CD4-positive, alpha-beta T cell treated with Interleukin-21 for 1 hour (primary cell): Measurements from ENCODE around the gene EPB41L4A.
"Not testable (repeated sequence)": the region's sequence is repeated elsewhere in the genome, so short reads cannot be mapped to it uniquely, and the experiment has no call there.

ENCODE experiments used
- DNase-seq: peaks from one replicate; pipeline ENCODE4 v3.0.0-alpha.2; 2020

EPB41L4A gene

GRCh38 chr5:112419164-112419985 is at the start of gene EPB41L4A:
EPB41L4A (minus strand) TSS chr5:112419277; CDS start chr5:112419039, 238 bp downstream.
- no peak for DNase-seq

DNA sequence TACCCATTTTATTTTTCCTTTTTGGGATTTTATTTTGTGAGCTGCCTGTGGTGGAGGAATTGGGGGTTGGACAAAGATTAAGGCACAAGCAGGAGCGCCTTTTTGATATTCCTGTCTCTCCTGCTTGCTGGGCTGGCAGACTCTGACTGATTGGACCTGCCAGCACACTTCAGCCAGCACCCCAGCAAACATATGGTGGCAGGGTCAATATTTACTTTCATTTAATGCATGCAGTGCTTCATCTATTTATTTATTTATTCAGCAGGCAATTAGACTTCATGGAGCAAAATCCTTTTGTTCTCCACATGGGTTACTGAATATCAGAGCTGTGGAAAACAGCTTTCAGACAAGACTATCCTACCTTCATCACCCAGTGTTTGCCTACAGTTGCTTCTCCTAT is 48.4 kb upstream of the EPB41L4A start:
- DNase-seq = no peak

DNA sequence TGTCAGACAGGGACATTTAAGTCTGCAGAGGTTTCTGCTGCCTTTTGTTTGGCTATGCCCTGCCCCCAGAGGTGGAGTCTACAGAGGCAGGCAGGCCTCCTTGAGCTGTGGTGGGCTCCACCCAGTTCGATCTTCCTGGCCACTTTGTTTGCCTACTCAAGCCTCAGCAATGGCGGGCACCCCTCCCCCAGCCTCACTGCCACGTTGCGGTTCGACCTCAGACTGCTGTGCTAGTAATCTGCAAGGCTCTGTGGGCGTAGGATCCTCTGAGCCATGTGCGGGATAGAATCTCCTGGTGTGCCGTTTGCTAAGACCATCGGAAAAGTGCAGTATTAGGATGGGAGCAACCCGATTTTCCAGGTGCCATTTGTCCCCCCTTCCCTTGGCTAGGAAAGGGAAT is 47.2 kb upstream of the EPB41L4A start:
- DNase-seq = not testable (repeated sequence)

GRCh38 chr5:112447187-112447760 is 28.2 kb upstream of the EPB41L4A start:
- DNase-seq = not testable (repeated sequence)

GRCh38 chr5:112445626-112446350 is 26.7 kb upstream of the EPB41L4A start:
- no peak for DNase-seq

GRCh38 chr5:112443932-112444331 is 24.9 kb upstream of the EPB41L4A start:
- DNase-seq = not testable (repeated sequence)

DNA sequence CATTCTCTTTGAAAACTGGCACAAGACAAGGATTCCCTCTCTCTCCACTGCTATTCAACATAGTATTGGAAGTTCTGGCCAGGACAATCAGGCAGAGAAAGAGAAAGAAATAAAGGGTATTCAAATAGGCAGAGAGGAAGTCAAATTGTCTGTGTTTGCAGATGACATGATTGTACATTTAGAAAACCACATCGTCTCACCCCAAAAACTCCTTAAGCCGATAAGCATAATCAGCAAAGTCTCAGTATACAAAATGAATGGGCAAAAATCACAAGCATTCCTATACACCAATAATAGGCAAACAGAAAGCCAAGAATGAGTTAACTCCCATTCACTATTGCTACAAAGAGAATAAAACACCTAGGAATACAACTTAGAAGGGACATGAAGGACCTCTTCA is 21.0 kb upstream of the EPB41L4A start:
- no peak for DNase-seq

- no peak for DNase-seq
Measured at GRCh38 chr5:112436144-112436543, 17.1 kb upstream of the EPB41L4A start.

GRCh38 chr5:112434641-112435040 is 15.6 kb upstream of the EPB41L4A start:
- DNase-seq = no peak

DNA sequence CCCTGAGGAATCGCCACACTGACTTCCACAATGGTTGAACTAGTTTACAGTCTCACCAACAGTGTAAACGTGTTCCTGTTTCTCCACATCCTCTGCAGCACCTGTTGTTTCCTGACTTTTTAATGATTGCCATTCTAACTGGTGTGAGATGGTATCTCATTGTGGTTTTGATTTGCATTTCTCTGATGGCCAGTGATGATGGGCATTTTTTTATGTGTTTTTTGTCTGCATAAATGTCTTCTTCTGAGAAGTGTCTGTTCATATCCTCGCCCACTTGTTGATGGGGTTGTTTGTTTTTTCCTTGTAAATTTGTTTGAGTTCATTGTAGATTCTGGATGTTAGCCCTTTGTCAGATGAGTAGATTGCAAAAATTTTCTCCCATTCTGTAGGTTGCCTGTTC is 7.1 kb upstream of the EPB41L4A start:
- DNase-seq = not testable (repeated sequence)

- peak; percentile 46 for DNase-seq
Measured at GRCh38 chr5:112419986-112420864, 1.1 kb upstream of the EPB41L4A start.

GRCh38 chr5:112418659-112419163 is 366 bp downstream of the EPB41L4A start:
- no peak for DNase-seq

DNA sequence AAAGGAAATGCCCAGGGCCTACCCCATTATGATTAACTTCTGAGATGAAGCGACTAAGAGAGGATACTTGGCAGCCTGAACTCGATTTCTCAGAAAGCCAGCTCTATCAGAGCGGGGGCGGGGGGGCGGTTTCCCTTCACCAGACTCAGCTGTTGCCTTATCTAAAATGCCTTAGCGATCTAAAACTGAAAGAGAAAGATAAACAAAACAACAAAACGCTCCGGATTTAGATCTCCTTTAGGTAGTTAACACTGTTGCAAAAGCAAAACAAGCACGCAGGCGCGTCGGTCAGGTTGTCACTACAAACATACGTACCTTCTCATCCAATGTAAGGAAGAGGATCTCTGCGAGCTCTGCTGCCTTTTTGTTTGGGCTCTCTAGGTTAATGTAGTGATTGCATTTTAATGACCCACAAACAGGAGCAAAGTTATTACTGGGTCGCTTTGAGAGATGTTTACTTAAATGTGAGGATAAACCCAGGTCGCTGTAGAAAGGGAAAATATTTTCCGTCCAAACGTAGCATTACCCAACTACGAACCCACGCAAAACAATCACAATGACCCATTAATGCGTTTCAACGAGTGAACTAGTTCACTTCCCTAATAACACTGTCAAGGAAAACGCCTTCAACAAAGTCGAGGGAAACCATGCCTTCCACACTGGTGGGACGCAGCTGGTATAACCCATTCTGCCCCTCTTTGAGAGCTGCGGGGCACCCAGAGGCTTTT is 982 bp downstream of the EPB41L4A start:
- peak; percentile 60 for DNase-seq

- no peak for DNase-seq
Measured at GRCh38 chr5:112415552-112415951, 3.5 kb downstream of the EPB41L4A start.

DNA sequence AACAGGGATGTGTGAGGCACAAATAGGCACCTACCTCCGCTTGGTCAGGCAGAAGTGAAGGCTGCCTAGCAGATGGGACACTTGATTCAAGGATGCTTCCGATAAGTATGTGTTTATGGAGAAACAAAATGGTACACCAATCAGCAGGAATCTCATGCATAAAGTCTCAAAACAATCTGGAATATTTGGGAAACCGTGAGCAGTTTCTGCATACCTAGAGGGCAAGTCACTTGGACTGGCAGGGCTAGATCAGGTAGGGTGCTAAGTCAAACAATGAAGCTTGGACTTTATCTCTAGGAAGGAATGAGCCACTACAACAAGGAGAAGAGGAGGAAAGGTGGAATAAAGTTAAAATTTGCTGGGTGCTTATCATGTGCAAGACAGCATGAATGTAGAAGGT is 5.5 kb downstream of the EPB41L4A start:
- no peak for DNase-seq

GRCh38 chr5:112412346-112412745 is 6.7 kb downstream of the EPB41L4A start:
- DNase-seq = no peak

GRCh38 chr5:112411903-112412302 is 7.2 kb downstream of the EPB41L4A start:
- no peak for DNase-seq

DNA sequence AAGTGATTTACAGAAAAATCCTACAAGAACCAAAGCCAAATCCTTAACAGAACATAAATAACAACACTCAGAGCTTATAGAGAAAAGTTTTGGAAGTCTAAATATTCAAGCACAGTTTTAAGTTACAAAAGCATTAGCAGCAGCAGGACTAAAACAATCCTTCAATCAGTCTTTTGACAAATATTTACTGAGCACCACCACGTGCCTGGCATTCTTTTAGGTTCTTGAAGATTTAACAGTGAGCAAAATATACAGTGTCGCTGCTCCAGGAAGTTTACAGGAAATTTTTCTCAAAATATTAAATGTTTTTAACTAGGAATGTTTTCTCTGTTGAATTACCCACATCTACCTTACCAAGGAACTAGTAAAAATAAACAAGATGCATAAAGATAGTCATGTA is 11.4 kb downstream of the EPB41L4A start:
- no peak for DNase-seq

GRCh38 chr5:112407240-112407639 is 11.8 kb downstream of the EPB41L4A start:
- DNase-seq = no peak

DNA sequence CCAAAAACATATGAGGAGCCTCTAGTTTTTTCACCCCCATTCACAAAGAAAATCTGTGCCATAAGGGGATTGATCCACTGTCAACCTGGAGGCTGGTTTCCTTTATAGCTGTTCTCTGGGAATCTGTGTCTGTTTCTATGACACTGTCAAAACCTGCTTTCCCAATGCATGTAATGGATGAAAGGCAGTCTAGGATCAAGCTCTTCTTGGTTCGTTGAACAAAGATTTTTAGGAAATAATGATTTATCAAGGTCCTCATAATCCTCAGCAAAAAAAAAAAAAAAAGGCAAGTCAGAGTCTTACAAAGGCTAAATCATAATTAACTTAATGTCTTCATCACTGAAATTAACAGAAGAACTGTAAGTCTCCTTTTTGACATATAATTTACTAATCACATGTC is 16.0 kb downstream of the EPB41L4A start:
- no peak for DNase-seq

- DNase-seq = no peak
Measured at GRCh38 chr5:112401924-112402323, 17.2 kb downstream of the EPB41L4A start.

- DNase-seq = no peak
Measured at GRCh38 chr5:112397690-112398089, 21.4 kb downstream of the EPB41L4A start.
